Epithelial cell of esophagus (primary cell): ENCODE data around the gene LRRC59.

Experiments used
- DNase-seq: peaks from one replicate; pipeline ENCODE4 v3.0.0; 2010; ENCODE audit warnings: low read depth
- H3K4me3 ChIP-seq: 2 replicates; pipeline ENCODE4 v1.5.1; 2011; ENCODE audit warnings: mild to moderate bottlenecking, low read length, control low read depth
- CTCF ChIP-seq: IDR thresholded peaks from 2 replicates; pipeline ENCODE4 v1.5.1; 2011; ENCODE audit warnings: low read depth, mild to moderate bottlenecking, low read length, control low read depth, inconsistent platforms; ENCODE audit not compliant: insufficient read depth; ENCODE audit errors: missing control alignments

The LRRC59 gene

GRCh38 chr17:50359005-50359699, 38.2 kb downstream of the LRRC59 start:
- TF ChIP-seq CTCF: no peak
- no peak for DNase-seq
- H3K4me3 ChIP-seq: no peak overlapping the region

- no peak for DNase-seq
- TF ChIP-seq CTCF: no peak
- H3K4me3 ChIP-seq: no peak overlapping the region
Observed at GRCh38 chr17:50358177-50358576, 39.1 kb downstream of the LRRC59 start.

- TF ChIP-seq CTCF: no peak
- H3K4me3 ChIP-seq: no peak overlapping the region
- no peak for DNase-seq
Observed at GRCh38 chr17:50356892-50357510, 40.3 kb downstream of the LRRC59 start.

- no peak for DNase-seq
- H3K4me3 ChIP-seq: no peak overlapping the region
- no peak for TF ChIP-seq CTCF
Observed at GRCh38 chr17:50356418-50356817, 40.9 kb downstream of the LRRC59 start.

GRCh38 chr17:50355701-50356341, 41.5 kb downstream of the LRRC59 start:
- peak; percentile 38 for DNase-seq
- H3K4me3 ChIP-seq: no peak overlapping the region
- no peak for TF ChIP-seq CTCF

GRCh38 chr17:50355336-50355700, 42.0 kb downstream of the LRRC59 start:
- DNase-seq: no peak
- no peak for TF ChIP-seq CTCF
- H3K4me3 ChIP-seq: no peak overlapping the region
